ENCODE measurements around the gene HLA-DMB.

GRCh38 chr6:32941214-32941768, 463 bp upstream of the HLA-DMB start:
- TF ChIP-seq CTCF (IDR thresholded peaks at IDR 0.05; ENCODE audit: low read depth, low read length, missing input control) (no peak), RXRA (IDR thresholded peaks at IDR 0.05) (no peak), NR2F2 (IDR thresholded peaks at IDR 0.05) (no peak), RAD21 (IDR thresholded peaks at IDR 0.05) (no peak), JUND (IDR thresholded peaks at IDR 0.05) (no peak), TAF1 (conservative IDR thresholded peaks at IDR 0.05) (no peak), YY1 (IDR thresholded peaks at IDR 0.05) (peak; percentile 13), EGR1 (IDR thresholded peaks at IDR 0.05; ENCODE audit: low read depth in 2 of 2) (no peak), GABPA (IDR thresholded peaks at IDR 0.05 in 1 of 2, conservative IDR thresholded peaks at IDR 0.05 in 1 of 2) (no peak)
- TF ChIP-seq, protein P1, sequence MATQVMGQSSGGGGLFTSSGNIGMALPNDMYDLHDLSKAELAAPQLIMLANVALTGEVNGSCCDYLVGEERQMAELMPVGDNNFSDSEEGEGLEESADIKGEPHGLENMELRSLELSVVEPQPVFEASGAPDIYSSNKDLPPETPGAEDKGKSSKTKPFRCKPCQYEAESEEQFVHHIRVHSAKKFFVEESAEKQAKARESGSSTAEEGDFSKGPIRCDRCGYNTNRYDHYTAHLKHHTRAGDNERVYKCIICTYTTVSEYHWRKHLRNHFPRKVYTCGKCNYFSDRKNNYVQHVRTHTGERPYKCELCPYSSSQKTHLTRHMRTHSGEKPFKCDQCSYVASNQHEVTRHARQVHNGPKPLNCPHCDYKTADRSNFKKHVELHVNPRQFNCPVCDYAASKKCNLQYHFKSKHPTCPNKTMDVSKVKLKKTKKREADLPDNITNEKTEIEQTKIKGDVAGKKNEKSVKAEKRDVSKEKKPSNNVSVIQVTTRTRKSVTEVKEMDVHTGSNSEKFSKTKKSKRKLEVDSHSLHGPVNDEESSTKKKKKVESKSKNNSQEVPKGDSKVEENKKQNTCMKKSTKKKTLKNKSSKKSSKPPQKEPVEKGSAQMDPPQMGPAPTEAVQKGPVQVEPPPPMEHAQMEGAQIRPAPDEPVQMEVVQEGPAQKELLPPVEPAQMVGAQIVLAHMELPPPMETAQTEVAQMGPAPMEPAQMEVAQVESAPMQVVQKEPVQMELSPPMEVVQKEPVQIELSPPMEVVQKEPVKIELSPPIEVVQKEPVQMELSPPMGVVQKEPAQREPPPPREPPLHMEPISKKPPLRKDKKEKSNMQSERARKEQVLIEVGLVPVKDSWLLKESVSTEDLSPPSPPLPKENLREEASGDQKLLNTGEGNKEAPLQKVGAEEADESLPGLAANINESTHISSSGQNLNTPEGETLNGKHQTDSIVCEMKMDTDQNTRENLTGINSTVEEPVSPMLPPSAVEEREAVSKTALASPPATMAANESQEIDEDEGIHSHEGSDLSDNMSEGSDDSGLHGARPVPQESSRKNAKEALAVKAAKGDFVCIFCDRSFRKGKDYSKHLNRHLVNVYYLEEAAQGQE (IDR thresholded peaks at IDR 0.05) = no peak
- TF ChIP-seq, protein P2, sequence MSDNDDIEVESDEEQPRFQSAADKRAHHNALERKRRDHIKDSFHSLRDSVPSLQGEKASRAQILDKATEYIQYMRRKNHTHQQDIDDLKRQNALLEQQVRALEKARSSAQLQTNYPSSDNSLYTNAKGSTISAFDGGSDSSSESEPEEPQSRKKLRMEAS (IDR thresholded peaks at IDR 0.05) = no peak

Data from liver (tissue), 3 donors.